GM23338 (cell line): Measurements from ENCODE around the gene SLC50A1. TPM values are rescaled to one million over a fixed set of nuclear protein-coding genes. Genes with fewer than 3 reads are reported as not detected.

Experiments
- ATAC-seq: fragments of 200-7000 bp; cut with Tn5 transposase; 3 replicates; pipeline ENCODE4 v1.9.1; 2020
- DNase-seq: peaks from one replicate; pipeline ENCODE4 v3.0.0-alpha.2; 2015; ENCODE audit warnings: low spot score
- H2AFZ ChIP-seq: fragments of 200-600 bp; sonication (generic); 2 replicates; pipeline ENCODE4 v1.8.0; 2016; ENCODE audit warnings: antibody characterized with exemption, mild to moderate bottlenecking, moderate library complexity
- H3F3A ChIP-seq: fragments of 200-600 bp; sonication (generic); replicated peaks from 2 replicates; pipeline ENCODE4 v1.8.0; 2017; ENCODE audit warnings: antibody characterized with exemption, mixed run types, low read depth
- H3K27ac ChIP-seq: fragments of 200-600 bp; sonication (generic); 2 replicates; pipeline ENCODE4 v1.6.1; 2016; ENCODE audit warnings: low read depth
- H3K27me3 ChIP-seq: fragments of 200-600 bp; sonication (generic); 2 replicates; pipeline ENCODE4 v1.8.0; 2016; ENCODE audit warnings: mild to moderate bottlenecking, mixed run types, moderate library complexity; ENCODE audit not compliant: insufficient read depth
- H3K36me3 ChIP-seq: fragments of 200-600 bp; sonication (generic); 2 replicates; pipeline ENCODE4 v1.8.0; 2016; ENCODE audit warnings: mild to moderate bottlenecking; ENCODE audit not compliant: insufficient read depth
- H3K4me1 ChIP-seq: fragments of 200-600 bp; sonication (generic); 2 replicates; pipeline ENCODE4 v1.8.0; 2016; ENCODE audit warnings: mild to moderate bottlenecking, moderate library complexity; ENCODE audit not compliant: insufficient read depth
- H3K4me2 ChIP-seq: fragments of 200-600 bp; sonication (generic); 2 replicates; pipeline ENCODE4 v1.7.1; 2017; ENCODE audit warnings: mixed run types
- H3K4me3 ChIP-seq: fragments of 200-600 bp; sonication (generic); 2 replicates; pipeline ENCODE4 v1.6.1; 2016; ENCODE audit warnings: mixed run types
- H3K79me2 ChIP-seq: fragments of 200-600 bp; sonication (generic); replicated peaks from 2 replicates; pipeline ENCODE4 v1.8.0; 2017; ENCODE audit warnings: mild to moderate bottlenecking; ENCODE audit not compliant: insufficient read depth
- H3K9me2 ChIP-seq: fragments of 200-600 bp; sonication (generic); 2 replicates; pipeline ENCODE4 v1.8.0; 2017; ENCODE audit not compliant: insufficient read depth
- H4K20me1 ChIP-seq: fragments of 200-600 bp; sonication (generic); replicated peaks from 2 replicates; pipeline ENCODE4 v1.8.0; 2017; ENCODE audit warnings: mild to moderate bottlenecking; ENCODE audit not compliant: insufficient read depth
- H3K27ac Mint-ChIP-seq: 2 replicates; pipeline ENCODE4 v1.8.0; 2020; ENCODE audit warnings: inconsistent platforms, mild to moderate bottlenecking, moderate library complexity, mixed read lengths
- H3K27me3 Mint-ChIP-seq: 3 replicates; pipeline ENCODE4 v1.8.0; 2022; ENCODE audit warnings: low read depth, mild to moderate bottlenecking, moderate library complexity, mixed read lengths, inconsistent platforms; ENCODE audit not compliant: insufficient read depth, poor library complexity
- H3K36me3 Mint-ChIP-seq: 3 replicates; pipeline ENCODE4 v1.8.0; 2021; ENCODE audit warnings: low read depth, mild to moderate bottlenecking, inconsistent platforms, moderate library complexity, mixed read lengths
- H3K4me1 Mint-ChIP-seq: 3 replicates; pipeline ENCODE4 v1.8.0; 2020; ENCODE audit warnings: mild to moderate bottlenecking, inconsistent platforms, mixed read lengths
- H3K4me3 Mint-ChIP-seq: 3 replicates; pipeline ENCODE4 v1.8.0; 2021; ENCODE audit warnings: moderate library complexity, mild to moderate bottlenecking, inconsistent platforms, mixed read lengths
- H3K9me3 Mint-ChIP-seq: 3 replicates; pipeline ENCODE4 v1.8.0; 2020; ENCODE audit warnings: moderate library complexity, mild to moderate bottlenecking, inconsistent platforms, mixed read lengths
- EZH2phosphoT487 ChIP-seq: fragments of 200-600 bp; sonication (generic); IDR thresholded peaks from one replicate; pipeline ENCODE4 v1.8.1; 2018; ENCODE audit warnings: antibody characterized with exemption; ENCODE audit not compliant: unreplicated experiment
- JUNB ChIP-seq: IDR thresholded peaks from one replicate; pipeline ENCODE4 v1.6.1; 2016; ENCODE audit warnings: antibody characterized with exemption; ENCODE audit not compliant: unreplicated experiment
- NANOG ChIP-seq: IDR thresholded peaks from 2 replicates; pipeline ENCODE4 v1.6.1; 2016; ENCODE audit warnings: antibody characterized with exemption, borderline replicate concordance
- POLR2AphosphoS5 ChIP-seq: IDR thresholded peaks from 2 replicates; pipeline ENCODE4 v1.6.1; 2016; ENCODE audit warnings: antibody characterized with exemption, low read depth
- STAT1 ChIP-seq: IDR thresholded peaks from one replicate; pipeline ENCODE4 v1.6.1; 2016; ENCODE audit warnings: antibody characterized with exemption; ENCODE audit not compliant: unreplicated experiment
- polyA plus RNA-seq: library from polyadenylated mRNA; unstranded; fragments of >200 nt; fragmentation: Nextera tagmentation; extraction: Ambion mirVana; gene quantifications from 2 replicates; pipeline ENCODE4 v1.2.1, GENCODE V29; 2016
- total RNA-seq: library from RNA; depleted of rRNA; stranded (reverse); fragments of >200 nt; shearing (Covaris generic); gene quantifications from 2 replicates; pipeline ENCODE4 v1.2.3, GENCODE V29; 2014
- TF ChIP-seq, protein P1 (sequence below), 2 experiments: fragments of 200-600 bp in 1 of 2; sonication (generic) in 1 of 2; conservative IDR thresholded peaks; 2 replicates each; pipeline versions ENCODE4 v1.5.1 to v1.6.1; 2016 to 2017; ENCODE audit warnings: antibody characterized with exemption in 2 of 2, low read depth in 2 of 2, mild to moderate bottlenecking in 2 of 2, moderate library complexity in 1 of 2
- TF ChIP-seq, protein P2 (sequence below): fragments of 250-450 bp; sonication (Bioruptor Pico); IDR thresholded peaks from 2 replicates; pipeline ENCODE4 v1.5.0; 2020; ENCODE audit warnings: mild to moderate bottlenecking, moderate library complexity
- TF ChIP-seq, protein P3 (sequence below): IDR thresholded peaks from 2 replicates; pipeline ENCODE4 v1.6.1; 2016; ENCODE audit warnings: antibody characterized with exemption

Gene SLC50A1
- total and polyA plus RNA-seq, 2 experiments from 2014 or later = 30.0 to 63.9 TPM

DNA sequence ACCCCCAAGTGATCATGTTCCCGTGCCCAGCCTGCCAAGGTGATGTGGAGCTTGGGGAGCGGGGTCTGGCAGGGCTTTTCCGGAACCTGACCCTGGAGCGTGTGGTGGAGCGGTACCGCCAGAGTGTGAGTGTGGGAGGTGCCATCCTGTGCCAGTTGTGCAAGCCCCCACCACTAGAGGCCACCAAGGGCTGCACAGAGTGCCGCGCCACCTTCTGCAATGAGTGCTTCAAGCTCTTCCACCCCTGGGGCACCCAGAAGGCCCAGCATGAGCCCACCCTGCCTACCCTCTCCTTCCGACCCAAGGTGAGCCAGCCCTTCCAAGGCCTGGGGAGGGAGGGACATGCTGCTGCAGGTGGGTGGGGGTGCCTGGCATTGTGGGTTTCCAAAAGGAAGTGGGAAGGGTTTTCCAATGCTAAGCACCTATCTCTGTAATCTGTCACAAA is 40.3 kb downstream of the SLC50A1 start:
- Histone ChIP-seq H3K36me3 (peaks cover 20% of the 10 kb centered on the region; the same call in 1 of the 2 replicates), H2AFZ (no peak overlapping the region), H3K27me3 (no peaks in the 10 kb centered on the region), H3K4me2 (peak overlapping the region; percentile 100; the same call in 1 of the 2 replicates), H3K4me1 (peaks cover 18% of the 10 kb centered on the region), H4K20me1 (no peaks in the 10 kb centered on the region), H3K79me2 (peaks cover 20% of the 10 kb centered on the region), H3F3A (peaks cover 22% of the 10 kb centered on the region), H3K9me2 (no peaks in the 10 kb centered on the region), H3K27ac (no peak overlapping the region), H3K4me3 (0 out of 2 replicates have a peak overlapping the region, but pooled peaks have one; percentile 84)
- Mint-ChIP-seq H3K27ac (no peak overlapping the region), H3K9me3 (peaks cover 4% of the 10 kb centered on the region), H3K36me3 (peaks cover 42% of the 10 kb centered on the region), H3K27me3 (peaks cover 18% of the 10 kb centered on the region), H3K4me1 (peaks cover 25% of the 10 kb centered on the region), H3K4me3 (peak overlapping the region; percentile 86)
- TF ChIP-seq POLR2AphosphoS5 (no peak), EZH2phosphoT487 (no peak)
- TF ChIP-seq, protein P1, sequence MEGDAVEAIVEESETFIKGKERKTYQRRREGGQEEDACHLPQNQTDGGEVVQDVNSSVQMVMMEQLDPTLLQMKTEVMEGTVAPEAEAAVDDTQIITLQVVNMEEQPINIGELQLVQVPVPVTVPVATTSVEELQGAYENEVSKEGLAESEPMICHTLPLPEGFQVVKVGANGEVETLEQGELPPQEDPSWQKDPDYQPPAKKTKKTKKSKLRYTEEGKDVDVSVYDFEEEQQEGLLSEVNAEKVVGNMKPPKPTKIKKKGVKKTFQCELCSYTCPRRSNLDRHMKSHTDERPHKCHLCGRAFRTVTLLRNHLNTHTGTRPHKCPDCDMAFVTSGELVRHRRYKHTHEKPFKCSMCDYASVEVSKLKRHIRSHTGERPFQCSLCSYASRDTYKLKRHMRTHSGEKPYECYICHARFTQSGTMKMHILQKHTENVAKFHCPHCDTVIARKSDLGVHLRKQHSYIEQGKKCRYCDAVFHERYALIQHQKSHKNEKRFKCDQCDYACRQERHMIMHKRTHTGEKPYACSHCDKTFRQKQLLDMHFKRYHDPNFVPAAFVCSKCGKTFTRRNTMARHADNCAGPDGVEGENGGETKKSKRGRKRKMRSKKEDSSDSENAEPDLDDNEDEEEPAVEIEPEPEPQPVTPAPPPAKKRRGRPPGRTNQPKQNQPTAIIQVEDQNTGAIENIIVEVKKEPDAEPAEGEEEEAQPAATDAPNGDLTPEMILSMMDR (conservative IDR thresholded peaks at IDR 0.05; ENCODE audit: low read depth in 2 of 2) = peak in 1 of 2 experiments; percentile 32; a peak in 1 of 4 replicates
- DNase-seq = no peak
- ATAC-seq = no peak

DNA sequence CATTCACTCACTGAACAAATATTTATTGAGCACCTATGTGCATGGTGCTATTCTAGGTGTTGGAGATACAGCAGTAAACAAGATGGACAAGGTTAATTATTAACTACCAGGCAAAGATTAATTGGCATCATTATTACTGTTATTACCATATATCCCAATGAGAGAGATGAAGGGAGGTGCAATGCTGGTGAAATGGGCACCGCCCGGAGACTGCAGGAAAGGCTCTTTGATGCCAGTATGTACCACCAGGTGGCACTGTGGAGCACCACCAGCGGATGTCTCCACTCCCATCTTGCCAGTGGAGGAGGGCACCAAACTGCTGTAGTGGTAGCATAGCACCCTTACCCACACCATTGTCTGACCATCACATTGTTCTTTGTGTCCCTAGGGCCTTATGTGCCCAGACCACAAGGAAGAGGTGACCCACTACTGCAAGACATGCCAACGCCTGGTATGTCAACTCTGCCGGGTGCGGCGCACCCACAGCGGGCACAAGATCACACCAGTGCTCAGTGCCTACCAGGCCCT is 41.0 kb downstream of the SLC50A1 start:
- Histone ChIP-seq H3K27me3 (no peaks in the 10 kb centered on the region), H3K27ac (no peak overlapping the region), H3K36me3 (peaks cover 20% of the 10 kb centered on the region; the same call in 1 of the 2 replicates), H3F3A (peaks cover 21% of the 10 kb centered on the region), H3K79me2 (peaks cover 13% of the 10 kb centered on the region), H3K4me2 (no peak overlapping the region), H3K4me3 (no peak overlapping the region), H2AFZ (no peak overlapping the region), H3K4me1 (peaks cover 18% of the 10 kb centered on the region), H3K9me2 (no peaks in the 10 kb centered on the region), H4K20me1 (no peaks in the 10 kb centered on the region)
- Mint-ChIP-seq H3K4me3 (peak overlapping the region; percentile 28), H3K27ac (no peak overlapping the region), H3K27me3 (peaks cover 18% of the 10 kb centered on the region), H3K9me3 (peaks cover 4% of the 10 kb centered on the region), H3K36me3 (peaks cover 47% of the 10 kb centered on the region), H3K4me1 (peaks cover 25% of the 10 kb centered on the region)
- TF ChIP-seq, protein P2, sequence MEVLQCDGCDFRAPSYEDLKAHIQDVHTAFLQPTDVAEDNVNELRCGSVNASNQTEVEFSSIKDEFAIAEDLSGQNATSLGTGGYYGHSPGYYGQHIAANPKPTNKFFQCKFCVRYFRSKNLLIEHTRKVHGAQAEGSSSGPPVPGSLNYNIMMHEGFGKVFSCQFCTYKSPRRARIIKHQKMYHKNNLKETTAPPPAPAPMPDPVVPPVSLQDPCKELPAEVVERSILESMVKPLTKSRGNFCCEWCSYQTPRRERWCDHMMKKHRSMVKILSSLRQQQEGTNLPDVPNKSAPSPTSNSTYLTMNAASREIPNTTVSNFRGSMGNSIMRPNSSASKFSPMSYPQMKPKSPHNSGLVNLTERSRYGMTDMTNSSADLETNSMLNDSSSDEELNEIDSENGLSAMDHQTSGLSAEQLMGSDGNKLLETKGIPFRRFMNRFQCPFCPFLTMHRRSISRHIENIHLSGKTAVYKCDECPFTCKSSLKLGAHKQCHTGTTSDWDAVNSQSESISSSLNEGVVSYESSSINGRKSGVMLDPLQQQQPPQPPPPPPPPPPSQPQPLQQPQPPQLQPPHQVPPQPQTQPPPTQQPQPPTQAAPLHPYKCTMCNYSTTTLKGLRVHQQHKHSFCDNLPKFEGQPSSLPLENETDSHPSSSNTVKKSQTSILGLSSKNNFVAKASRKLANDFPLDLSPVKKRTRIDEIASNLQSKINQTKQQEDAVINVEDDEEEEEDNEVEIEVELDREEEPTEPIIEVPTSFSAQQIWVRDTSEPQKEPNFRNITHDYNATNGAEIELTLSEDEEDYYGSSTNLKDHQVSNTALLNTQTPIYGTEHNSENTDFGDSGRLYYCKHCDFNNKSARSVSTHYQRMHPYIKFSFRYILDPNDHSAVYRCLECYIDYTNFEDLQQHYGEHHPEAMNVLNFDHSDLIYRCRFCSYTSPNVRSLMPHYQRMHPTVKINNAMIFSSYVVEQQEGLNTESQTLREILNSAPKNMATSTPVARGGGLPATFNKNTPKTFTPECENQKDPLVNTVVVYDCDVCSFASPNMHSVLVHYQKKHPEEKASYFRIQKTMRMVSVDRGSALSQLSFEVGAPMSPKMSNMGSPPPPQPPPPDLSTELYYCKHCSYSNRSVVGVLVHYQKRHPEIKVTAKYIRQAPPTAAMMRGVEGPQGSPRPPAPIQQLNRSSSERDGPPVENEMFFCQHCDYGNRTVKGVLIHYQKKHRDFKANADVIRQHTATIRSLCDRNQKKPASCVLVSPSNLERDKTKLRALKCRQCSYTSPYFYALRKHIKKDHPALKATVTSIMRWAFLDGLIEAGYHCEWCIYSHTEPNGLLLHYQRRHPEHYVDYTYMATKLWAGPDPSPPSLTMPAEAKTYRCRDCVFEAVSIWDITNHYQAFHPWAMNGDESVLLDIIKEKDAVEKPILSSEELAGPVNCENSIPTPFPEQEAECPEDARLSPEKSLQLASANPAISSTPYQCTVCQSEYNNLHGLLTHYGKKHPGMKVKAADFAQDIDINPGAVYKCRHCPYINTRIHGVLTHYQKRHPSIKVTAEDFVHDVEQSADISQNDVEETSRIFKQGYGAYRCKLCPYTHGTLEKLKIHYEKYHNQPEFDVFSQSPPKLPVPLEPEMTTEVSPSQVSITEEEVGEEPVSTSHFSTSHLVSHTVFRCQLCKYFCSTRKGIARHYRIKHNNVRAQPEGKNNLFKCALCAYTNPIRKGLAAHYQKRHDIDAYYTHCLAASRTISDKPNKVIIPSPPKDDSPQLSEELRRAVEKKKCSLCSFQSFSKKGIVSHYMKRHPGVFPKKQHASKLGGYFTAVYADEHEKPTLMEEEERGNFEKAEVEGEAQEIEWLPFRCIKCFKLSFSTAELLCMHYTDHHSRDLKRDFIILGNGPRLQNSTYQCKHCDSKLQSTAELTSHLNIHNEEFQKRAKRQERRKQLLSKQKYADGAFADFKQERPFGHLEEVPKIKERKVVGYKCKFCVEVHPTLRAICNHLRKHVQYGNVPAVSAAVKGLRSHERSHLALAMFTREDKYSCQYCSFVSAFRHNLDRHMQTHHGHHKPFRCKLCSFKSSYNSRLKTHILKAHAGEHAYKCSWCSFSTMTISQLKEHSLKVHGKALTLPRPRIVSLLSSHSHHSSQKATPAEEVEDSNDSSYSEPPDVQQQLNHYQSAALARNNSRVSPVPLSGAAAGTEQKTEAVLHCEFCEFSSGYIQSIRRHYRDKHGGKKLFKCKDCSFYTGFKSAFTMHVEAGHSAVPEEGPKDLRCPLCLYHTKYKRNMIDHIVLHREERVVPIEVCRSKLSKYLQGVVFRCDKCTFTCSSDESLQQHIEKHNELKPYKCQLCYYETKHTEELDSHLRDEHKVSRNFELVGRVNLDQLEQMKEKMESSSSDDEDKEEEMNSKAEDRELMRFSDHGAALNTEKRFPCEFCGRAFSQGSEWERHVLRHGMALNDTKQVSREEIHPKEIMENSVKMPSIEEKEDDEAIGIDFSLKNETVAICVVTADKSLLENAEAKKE (CRISPR knock-in tag) = no peak
- TF ChIP-seq, protein P1 (conservative IDR thresholded peaks at IDR 0.05; ENCODE audit: low read depth in 2 of 2) = peak; percentile 77 to 91
- TF ChIP-seq NANOG (no peak), EZH2phosphoT487 (no peak), STAT1 (no peak), POLR2AphosphoS5 (no peak), JUNB (no peak)
- TF ChIP-seq, protein P3, sequence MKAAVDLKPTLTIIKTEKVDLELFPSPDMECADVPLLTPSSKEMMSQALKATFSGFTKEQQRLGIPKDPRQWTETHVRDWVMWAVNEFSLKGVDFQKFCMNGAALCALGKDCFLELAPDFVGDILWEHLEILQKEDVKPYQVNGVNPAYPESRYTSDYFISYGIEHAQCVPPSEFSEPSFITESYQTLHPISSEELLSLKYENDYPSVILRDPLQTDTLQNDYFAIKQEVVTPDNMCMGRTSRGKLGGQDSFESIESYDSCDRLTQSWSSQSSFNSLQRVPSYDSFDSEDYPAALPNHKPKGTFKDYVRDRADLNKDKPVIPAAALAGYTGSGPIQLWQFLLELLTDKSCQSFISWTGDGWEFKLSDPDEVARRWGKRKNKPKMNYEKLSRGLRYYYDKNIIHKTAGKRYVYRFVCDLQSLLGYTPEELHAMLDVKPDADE = no peak
- DNase-seq (peak; percentile 80), ATAC-seq (peak; percentile 10)
